ENCODE results near the gene MED1.

MED1 gene

GRCh38 chr17:39361064-39361463, 90.0 kb downstream of the MED1 start:
- DNase-seq: no peak

- DNase-seq: no peak
These were observed 90.5 kb downstream of the MED1 start for GRCh38 chr17:39360537-39360936.

- no peak for DNase-seq
These were observed 91.1 kb downstream of the MED1 start for GRCh38 chr17:39359994-39360393.

GRCh38 chr17:39357986-39358385, 93.1 kb downstream of the MED1 start:
- no peak for DNase-seq

DNA sequence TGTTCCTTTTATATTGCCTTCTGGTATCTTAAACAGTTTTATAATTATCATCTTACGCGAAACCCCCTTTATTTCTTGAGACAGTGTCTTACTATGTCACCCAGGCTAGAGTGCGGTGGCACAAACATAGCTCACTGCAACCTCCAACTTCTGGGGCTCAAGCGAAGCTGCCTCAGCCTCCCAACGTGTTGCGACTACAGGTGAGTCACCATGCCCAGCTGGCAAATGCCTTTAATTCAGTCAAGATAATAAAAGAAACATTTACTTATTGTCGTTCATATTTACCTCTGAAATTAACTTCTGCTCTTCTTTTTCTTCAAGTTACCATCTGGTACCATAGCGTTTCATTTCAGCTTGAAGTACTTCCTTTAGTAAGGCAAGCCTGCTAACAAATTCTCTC, 93.6 kb downstream of the MED1 start:
- no peak for DNase-seq
